ENCODE results near the gene C8G. TPM values are rescaled to one million over a fixed set of nuclear protein-coding genes. Genes with fewer than 3 reads are reported as not detected.
A peak's percentile ranks its signal among the peaks of the same experiment; 100 is the strongest.

The C8G gene
- polyA plus RNA-seq, 1 donor, result 36.0 TPM

DNA sequence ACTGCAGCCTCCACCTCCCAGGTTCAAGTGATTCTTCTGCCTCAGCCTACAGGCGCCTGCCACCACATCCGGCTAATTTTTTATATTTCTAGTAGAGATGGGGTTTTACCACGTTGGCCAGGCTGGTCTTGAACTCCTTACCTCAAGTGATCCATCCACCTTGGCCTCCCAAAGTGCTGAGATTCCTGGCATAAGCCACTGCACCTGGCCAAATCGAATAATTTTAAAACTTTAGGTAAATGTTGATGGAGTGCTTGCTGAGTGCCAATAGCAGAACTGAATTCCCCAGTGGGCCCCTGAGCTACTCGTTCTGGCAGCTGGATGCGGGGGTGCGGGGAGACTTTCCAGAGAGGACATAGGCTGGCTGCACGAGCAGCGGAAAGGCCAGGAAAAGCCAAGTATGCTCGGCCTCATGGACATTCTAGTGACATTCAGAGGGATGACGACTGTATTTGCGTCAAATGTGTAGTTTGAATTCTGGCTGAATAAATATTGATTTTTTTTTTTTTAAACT is 41.9 kb upstream of the C8G start:
- no CpG with 5 or more reads among the region's 12 CpGs for WGBS (ENCODE audit: insufficient coverage, low lambda C conversion rate)
- H3K36me3 ChIP-seq (ENCODE audit: control insufficient read depth, insufficient read depth, low read length), result peaks cover 67% of the 10 kb centered on the region
- H3K4me1 ChIP-seq (ENCODE audit: control insufficient read depth, insufficient read depth, low read length), result peaks cover 28% of the 10 kb centered on the region
- DNase-seq, result peak in 1 of 2 donors; percentile 40
- no peak overlapping the region for H3K4me3 ChIP-seq (ENCODE audit: low read length)
- no peaks in the 10 kb centered on the region for H3K9me3 ChIP-seq (ENCODE audit: control insufficient read depth, low read depth, low read length)
- no peaks in the 10 kb centered on the region for H3K27me3 ChIP-seq (ENCODE audit: control insufficient read depth, insufficient read depth, low read length)
- peak overlapping the region; percentile 94 for H3K27ac ChIP-seq (ENCODE audit: low read length)

DNA sequence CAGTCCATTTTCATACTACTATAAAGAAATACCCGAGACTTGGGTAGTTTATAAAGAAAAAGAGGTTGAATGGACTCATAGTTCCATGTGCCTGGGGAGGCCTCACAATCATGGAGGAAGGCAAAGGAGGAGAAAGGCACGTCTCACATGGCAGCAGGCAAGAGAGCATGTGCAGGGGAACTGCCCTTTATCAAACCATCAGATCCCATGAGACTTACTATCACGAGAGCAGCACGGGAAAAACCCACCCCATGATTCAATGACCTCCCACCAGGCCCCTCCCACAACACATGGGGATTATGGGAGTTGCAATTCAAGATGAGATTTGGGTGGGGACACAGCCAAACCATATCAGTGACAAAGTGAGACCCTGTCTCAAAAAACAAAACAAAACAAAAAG is 38.8 kb upstream of the C8G start:
- Histone ChIP-seq H3K9me3 (ENCODE audit: control insufficient read depth, low read depth, low read length) (no peaks in the 10 kb centered on the region), H3K27ac (ENCODE audit: low read length) (no peak overlapping the region), H3K4me1 (ENCODE audit: control insufficient read depth, insufficient read depth, low read length) (peaks cover 21% of the 10 kb centered on the region), H3K36me3 (ENCODE audit: control insufficient read depth, insufficient read depth, low read length) (peaks cover 62% of the 10 kb centered on the region), H3K27me3 (ENCODE audit: control insufficient read depth, insufficient read depth, low read length) (no peaks in the 10 kb centered on the region), H3K4me3 (ENCODE audit: low read length) (no peak overlapping the region)
- WGBS (ENCODE audit: insufficient coverage, low lambda C conversion rate), result no CpG with 5 or more reads among the region's 4 CpGs
- no peak for DNase-seq

DNA sequence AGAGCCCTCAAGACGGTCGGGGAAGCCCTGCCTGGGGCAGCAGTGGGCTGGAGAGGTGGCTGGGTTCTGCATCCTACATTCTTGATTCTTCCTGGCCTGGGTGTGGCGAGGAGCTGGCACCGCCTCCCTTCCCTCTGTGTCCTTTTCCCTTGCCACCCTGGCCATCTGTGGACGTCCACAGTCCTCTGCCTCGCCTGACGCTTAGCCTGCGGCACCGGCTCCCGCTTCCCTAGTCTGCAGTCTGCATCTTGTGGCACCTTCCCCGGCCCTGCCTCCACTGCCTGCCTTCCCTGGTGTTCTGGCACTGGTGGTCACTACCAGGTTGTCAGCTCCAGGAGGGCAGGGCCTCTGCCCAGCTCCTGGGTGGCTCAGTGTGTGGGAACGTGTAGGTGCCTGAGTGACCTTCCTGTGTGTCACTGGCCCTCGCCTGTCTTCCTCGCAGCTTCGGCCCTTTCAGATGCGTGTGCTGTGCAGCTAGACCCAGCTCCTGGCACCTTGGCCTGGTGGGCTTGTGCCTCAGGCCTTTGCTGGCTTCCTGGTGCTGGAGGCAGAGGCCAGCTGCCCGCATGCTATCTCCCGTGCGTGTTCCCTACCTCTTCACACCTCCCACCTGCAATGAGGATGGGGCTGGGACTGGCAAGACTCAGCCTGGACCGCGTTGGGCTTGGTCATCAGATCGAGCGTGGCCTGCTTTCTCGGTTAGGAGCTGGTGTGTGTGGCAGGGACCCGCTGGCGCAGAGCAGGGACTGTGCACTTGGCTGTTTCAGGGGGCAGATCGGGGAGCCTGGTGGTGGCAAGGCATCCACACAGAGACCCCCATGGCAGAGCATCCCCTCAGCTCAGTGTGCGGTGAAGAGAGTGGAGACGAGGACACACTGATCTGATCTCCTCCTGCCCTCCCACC is 37.8 kb upstream of the C8G start:
- DNase-seq, result no peak
- no CpG with 5 or more reads among the region's 29 CpGs for WGBS (ENCODE audit: insufficient coverage, low lambda C conversion rate)
- H3K4me1 ChIP-seq (ENCODE audit: control insufficient read depth, insufficient read depth, low read length), result peaks cover 11% of the 10 kb centered on the region
- H3K27me3 ChIP-seq (ENCODE audit: control insufficient read depth, insufficient read depth, low read length), result no peaks in the 10 kb centered on the region
- H3K9me3 ChIP-seq (ENCODE audit: control insufficient read depth, low read depth, low read length), result no peaks in the 10 kb centered on the region
- no peak overlapping the region for H3K4me3 ChIP-seq (ENCODE audit: low read length)
- peaks cover 59% of the 10 kb centered on the region for H3K36me3 ChIP-seq (ENCODE audit: control insufficient read depth, insufficient read depth, low read length)
- no peak overlapping the region for H3K27ac ChIP-seq (ENCODE audit: low read length)

DNA sequence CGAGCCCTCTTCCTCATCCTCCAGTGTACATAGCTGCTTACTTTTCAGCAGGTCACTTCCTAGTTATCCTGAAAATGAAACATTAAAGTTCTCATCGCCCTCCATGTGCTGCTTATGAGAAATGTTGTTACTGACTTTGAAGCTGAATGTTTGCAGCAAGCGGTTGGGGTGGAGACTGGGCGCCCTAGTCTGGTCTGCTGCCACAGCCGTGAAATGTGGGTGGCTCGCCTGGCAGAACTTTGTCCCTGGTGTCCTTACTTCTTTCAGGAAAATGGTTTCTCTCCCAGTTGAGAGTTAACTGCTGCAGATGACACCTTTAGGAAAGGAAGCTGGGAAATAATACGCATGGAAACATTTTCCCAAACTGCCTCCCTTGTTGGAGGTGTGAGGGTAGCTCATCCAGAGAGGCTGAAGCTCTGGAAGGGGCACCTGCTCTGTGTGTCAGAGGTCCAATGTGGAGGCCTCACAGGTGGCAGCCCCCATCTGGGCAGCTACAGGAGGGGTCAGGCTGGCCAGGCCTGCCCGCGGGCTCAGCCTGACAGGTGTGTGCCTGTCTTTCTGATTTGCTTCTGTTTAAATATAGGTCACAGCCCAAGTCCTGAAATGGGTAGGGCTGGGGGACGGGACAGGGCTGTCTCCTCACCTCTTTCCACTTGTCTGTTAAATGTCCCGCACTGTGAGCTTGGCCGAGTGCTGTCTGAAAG is 34.7 kb upstream of the C8G start:
- H3K27ac ChIP-seq (ENCODE audit: low read length), result no peak overlapping the region
- no peak for DNase-seq
- no peaks in the 10 kb centered on the region for H3K9me3 ChIP-seq (ENCODE audit: control insufficient read depth, low read depth, low read length)
- H3K36me3 ChIP-seq (ENCODE audit: control insufficient read depth, insufficient read depth, low read length), result peaks cover 64% of the 10 kb centered on the region
- no peaks in the 10 kb centered on the region for H3K4me1 ChIP-seq (ENCODE audit: control insufficient read depth, insufficient read depth, low read length)
- H3K27me3 ChIP-seq (ENCODE audit: control insufficient read depth, insufficient read depth, low read length), result no peaks in the 10 kb centered on the region
- no peak overlapping the region for H3K4me3 ChIP-seq (ENCODE audit: low read length)
- 100% methylated on average over 1 of the region's 12 CpGs for WGBS (ENCODE audit: insufficient coverage, low lambda C conversion rate)

DNA sequence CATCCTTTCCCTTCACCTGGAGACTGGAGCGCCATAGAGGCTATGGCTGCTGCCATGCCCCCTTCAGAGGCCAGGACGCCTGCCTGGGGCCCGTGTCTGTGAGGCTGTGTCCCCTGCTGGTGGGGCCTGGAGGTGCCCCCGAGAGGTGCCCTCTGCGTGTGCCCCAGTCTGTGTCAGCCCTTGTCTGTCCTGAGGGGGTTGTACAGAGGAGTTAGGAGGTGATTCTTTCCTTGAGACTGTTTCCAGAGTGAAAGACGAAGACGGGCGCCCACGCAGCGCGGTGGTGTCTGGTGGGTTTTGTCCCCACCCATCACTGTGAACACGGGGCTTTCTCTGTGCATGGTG is 34.2 kb upstream of the C8G start:
- Histone ChIP-seq H3K9me3 (ENCODE audit: control insufficient read depth, low read depth, low read length) (no peaks in the 10 kb centered on the region), H3K36me3 (ENCODE audit: control insufficient read depth, insufficient read depth, low read length) (peaks cover 69% of the 10 kb centered on the region), H3K4me3 (ENCODE audit: low read length) (no peak overlapping the region), H3K27ac (ENCODE audit: low read length) (no peak overlapping the region), H3K4me1 (ENCODE audit: control insufficient read depth, insufficient read depth, low read length) (no peaks in the 10 kb centered on the region), H3K27me3 (ENCODE audit: control insufficient read depth, insufficient read depth, low read length) (no peaks in the 10 kb centered on the region)
- WGBS (ENCODE audit: insufficient coverage, low lambda C conversion rate), result 95% methylated on average over 6 of the region's 12 CpGs
- no peak for DNase-seq

DNA sequence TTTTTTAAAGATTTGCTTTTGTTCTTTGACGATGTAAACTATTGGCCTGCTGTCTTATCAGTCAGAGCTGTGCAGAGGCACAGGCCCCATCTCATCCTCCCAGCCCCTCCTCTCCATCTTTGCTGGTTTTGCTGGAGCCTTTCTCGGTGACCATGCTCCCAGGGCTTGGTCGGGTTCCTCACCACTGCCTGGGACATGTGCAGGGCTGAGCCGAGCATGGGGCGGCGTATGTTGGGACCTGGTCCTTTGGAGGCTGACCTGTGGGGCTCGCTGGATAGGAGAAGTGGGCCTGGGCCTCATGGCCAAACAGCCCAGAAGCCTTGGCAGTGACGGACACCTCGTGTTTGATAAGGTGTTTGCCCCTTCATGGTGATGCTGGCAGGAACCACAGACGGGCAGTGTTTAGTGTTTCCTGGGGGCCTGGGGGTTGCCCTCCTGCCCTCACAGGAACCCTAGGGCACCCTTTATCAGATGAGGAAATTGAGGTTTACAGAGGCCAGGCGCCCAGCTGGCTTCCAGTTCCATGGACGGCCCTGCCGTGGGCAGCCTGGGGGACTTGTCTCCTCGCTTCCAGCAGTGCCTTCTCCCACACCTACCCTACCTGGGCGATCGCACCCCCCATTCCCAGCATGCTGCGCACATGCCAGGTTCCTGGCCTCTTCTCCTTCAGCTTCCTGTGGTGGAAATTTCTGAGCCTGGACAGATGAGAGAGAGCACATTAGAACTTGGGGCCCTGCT is 31.2 kb upstream of the C8G start:
- no peaks in the 10 kb centered on the region for H3K27me3 ChIP-seq (ENCODE audit: control insufficient read depth, insufficient read depth, low read length)
- WGBS (ENCODE audit: insufficient coverage, low lambda C conversion rate), result no CpG with 5 or more reads among the region's 17 CpGs
- no peaks in the 10 kb centered on the region for H3K9me3 ChIP-seq (ENCODE audit: control insufficient read depth, low read depth, low read length)
- peaks cover 65% of the 10 kb centered on the region for H3K36me3 ChIP-seq (ENCODE audit: control insufficient read depth, insufficient read depth, low read length)
- no peak for DNase-seq
- no peak overlapping the region for H3K27ac ChIP-seq (ENCODE audit: low read length)
- H3K4me3 ChIP-seq (ENCODE audit: low read length), result no peak overlapping the region
- no peaks in the 10 kb centered on the region for H3K4me1 ChIP-seq (ENCODE audit: control insufficient read depth, insufficient read depth, low read length)

DNA sequence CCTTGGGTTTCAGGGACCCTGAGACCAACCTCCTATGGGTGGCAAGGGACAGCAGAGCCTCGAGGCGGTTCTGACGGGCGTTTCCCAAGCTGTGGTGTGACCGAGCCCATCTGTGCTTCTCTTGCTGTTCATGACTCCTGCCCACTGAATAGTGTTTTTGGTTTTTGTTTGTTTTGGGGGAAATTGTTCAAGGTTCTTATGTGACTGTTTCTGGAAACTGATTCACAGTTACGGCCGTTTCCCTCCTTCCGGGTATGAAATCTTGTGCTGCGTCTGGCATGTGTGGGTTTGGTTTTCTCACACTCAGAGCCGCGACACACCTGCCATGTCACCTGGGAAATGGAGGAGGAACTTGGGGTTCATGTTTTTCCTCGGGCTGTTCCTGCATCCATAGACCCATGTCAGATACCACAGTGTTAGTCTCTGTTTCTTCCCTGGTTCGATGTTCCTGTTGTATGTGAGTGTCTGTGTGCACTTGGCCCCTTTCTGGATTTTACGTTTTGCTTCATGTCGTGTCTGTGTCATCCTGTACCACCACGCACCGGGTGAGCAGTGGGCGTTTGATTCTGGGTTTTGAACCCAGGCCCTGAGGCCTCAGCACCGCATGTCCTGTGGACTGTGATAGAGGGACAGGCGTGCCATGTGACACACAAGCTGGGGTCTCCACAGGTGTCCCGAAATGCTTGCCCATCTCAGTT is 29.3 kb upstream of the C8G start:
- no peak overlapping the region for H3K4me3 ChIP-seq (ENCODE audit: low read length)
- WGBS (ENCODE audit: insufficient coverage, low lambda C conversion rate), result no CpG with 5 or more reads among the region's 21 CpGs
- no peaks in the 10 kb centered on the region for H3K4me1 ChIP-seq (ENCODE audit: control insufficient read depth, insufficient read depth, low read length)
- no peaks in the 10 kb centered on the region for H3K9me3 ChIP-seq (ENCODE audit: control insufficient read depth, low read depth, low read length)
- no peak overlapping the region for H3K27ac ChIP-seq (ENCODE audit: low read length)
- peaks cover 57% of the 10 kb centered on the region for H3K36me3 ChIP-seq (ENCODE audit: control insufficient read depth, insufficient read depth, low read length)
- no peaks in the 10 kb centered on the region for H3K27me3 ChIP-seq (ENCODE audit: control insufficient read depth, insufficient read depth, low read length)
- DNase-seq, result no peak

DNA sequence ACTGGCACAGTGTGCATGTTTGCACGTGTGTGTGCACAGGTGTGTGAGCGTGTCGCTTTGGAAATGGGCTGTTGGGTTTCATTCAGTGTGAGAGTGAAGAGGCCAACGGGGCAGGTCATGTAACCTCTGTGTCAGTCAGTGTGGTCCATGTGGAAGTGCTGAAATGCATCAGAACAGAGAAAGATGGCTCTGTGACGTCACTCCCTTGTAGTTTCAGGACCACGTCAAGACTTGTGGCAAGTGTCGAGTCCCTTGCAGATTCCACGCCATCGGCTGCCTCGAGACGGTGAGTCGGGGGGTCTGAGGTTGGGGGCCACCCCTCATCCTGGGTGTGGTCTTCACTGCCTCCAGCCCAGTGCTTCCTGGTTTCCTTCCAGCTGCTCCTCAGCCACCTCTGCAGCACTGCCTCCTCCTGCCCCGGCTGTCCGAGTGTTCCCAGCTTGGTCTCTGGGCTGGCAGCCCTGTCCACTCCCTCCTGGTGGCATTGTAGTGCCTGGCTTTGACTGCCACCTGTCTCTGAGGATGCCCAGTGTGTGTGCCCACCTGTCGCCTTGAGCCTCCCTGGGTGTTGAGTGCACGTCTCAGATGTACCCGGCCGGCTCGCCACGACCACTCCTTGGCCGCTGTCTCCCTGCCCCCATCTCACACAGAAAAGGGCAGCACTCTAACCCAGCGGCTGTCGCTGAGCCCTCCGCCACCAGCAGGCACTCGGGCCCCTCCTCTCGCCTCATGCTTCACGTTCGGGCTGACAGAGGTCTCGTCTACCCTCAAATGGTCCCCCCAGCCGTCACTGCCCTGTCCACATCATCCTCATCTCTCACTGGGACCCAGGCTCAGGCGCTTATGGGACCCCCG is 28.5 kb upstream of the C8G start:
- DNase-seq, result peak in 1 of 2 donors; percentile 24
- H3K4me3 ChIP-seq (ENCODE audit: low read length), result no peak overlapping the region
- no peaks in the 10 kb centered on the region for H3K4me1 ChIP-seq (ENCODE audit: control insufficient read depth, insufficient read depth, low read length)
- peaks cover 63% of the 10 kb centered on the region for H3K36me3 ChIP-seq (ENCODE audit: control insufficient read depth, insufficient read depth, low read length)
- H3K9me3 ChIP-seq (ENCODE audit: control insufficient read depth, low read depth, low read length), result no peaks in the 10 kb centered on the region
- no peak overlapping the region for H3K27ac ChIP-seq (ENCODE audit: low read length)
- no CpG with 5 or more reads among the region's 32 CpGs for WGBS (ENCODE audit: insufficient coverage, low lambda C conversion rate)
- no peaks in the 10 kb centered on the region for H3K27me3 ChIP-seq (ENCODE audit: control insufficient read depth, insufficient read depth, low read length)

DNA sequence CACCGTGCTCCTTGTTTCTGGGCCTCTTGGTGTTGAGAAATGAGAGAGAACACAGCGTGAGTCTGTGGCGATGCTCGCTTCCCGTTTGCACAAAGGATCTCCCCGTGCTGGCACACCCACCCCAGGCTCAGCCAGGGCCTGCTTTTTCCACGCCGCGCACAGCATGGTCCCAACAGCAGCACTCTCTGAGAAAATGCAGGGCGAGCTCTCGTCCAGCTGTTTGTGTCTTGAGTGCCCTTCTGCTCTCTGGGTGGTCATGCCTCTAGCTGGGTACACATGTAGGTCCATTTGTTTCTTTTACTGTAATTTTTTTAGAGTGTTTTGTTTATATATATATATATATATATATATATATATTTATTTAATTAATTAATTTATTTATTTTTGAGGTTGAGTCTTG is 27.1 kb upstream of the C8G start:
- Histone ChIP-seq H3K9me3 (ENCODE audit: control insufficient read depth, low read depth, low read length) (no peaks in the 10 kb centered on the region), H3K4me3 (ENCODE audit: low read length) (no peak overlapping the region), H3K27ac (ENCODE audit: low read length) (no peak overlapping the region), H3K36me3 (ENCODE audit: control insufficient read depth, insufficient read depth, low read length) (peaks cover 69% of the 10 kb centered on the region), H3K4me1 (ENCODE audit: control insufficient read depth, insufficient read depth, low read length) (no peaks in the 10 kb centered on the region), H3K27me3 (ENCODE audit: control insufficient read depth, insufficient read depth, low read length) (no peaks in the 10 kb centered on the region)
- DNase-seq, result no peak
- no CpG with 5 or more reads among the region's 11 CpGs for WGBS (ENCODE audit: insufficient coverage, low lambda C conversion rate)
